Stimulated activated CD8-positive, alpha-beta memory T cell treated with anti-CD3 and anti-CD28 coated beads, Interleukin-7, amount 100 ng/mL, for 24 hours (primary cell): ENCODE measurements around the gene ASB15.
"Not testable (repeated sequence)": the region's sequence is repeated elsewhere in the genome, so short reads cannot be mapped to it uniquely, and the experiment has no call there.

ENCODE experiments used
- DNase-seq: peaks from one replicate; pipeline ENCODE4 v3.0.0-alpha.2; 2020; ENCODE audit warnings: low read depth

The ASB15 gene

DNA sequence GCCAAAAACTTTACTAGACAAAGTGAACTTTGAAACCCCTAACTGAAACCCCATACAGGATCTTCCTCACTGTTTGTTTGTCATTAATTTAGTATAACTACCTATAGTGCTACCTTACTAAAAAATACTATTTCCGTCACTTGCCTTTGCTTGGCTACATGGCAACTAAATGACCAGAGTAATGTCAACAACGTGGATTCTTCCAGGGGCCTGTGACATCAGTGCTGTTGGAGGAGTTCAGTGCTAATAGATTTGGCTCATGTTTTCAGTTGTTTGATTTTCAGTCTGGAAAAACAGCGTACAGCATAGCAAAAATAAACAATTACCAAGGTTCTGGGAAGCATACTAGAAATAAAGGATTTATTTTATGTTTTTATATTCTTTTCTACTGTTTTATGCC is 3.0 kb upstream of the ASB15 start:
- no peak for DNase-seq

DNA sequence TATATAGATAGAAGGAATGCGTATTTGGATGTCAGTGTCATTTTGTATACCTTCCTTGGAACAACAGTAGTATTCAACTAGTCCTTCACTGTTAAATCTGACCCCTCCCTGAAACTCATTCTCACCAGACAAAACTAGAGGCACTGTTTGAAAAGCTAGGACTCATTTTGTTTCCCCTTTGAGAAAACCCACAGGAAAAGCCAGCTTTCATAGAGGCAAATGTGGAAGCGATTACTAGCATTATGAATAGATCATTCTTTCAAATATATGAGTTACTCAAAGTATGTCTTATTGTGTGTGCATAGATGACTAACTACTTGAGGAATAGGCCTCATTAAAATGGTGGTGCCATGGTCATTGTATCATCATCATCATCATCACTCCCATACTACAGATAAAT is 1.9 kb upstream of the ASB15 start:
- no peak for DNase-seq

DNA sequence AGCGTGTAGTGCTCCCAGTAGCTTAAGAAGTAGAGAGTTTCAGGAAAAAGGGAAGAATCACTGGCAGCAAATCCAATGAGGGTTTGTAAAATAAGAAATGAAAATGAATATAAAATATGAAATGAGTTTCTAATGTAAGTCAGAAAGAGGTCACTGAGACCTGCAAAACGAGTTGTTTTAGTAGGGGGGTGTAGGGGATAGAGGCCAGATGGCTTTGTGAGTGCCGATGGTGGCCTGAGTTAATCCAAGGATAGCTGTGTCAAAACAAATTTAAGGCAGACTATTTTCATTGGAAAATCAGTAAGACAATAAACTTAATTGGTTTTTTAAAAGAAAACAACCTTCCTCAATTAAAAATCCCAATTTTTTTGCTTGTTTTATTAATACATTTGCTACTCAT is 745 bp upstream of the ASB15 start:
- no peak for DNase-seq

DNA sequence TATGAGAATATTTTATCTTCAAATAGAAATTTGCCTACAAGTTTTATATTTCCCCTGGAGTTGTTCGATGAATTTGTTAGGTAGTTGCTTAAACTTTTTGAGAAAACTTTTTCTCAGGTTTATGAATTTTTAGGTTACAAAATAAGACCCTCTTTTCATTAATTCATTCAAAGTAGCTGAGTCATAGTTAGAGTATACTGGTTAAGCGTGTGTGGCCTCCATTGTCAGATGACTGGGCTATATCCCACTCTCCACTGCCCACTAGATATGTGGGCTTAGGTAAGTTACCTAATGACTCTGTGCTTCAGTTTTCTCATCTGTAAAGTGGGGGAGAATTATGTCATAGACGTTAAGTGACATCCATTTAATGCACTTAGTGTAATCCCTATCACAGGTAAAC is 1.0 kb downstream of the ASB15 start:
- DNase-seq, result no peak

DNA sequence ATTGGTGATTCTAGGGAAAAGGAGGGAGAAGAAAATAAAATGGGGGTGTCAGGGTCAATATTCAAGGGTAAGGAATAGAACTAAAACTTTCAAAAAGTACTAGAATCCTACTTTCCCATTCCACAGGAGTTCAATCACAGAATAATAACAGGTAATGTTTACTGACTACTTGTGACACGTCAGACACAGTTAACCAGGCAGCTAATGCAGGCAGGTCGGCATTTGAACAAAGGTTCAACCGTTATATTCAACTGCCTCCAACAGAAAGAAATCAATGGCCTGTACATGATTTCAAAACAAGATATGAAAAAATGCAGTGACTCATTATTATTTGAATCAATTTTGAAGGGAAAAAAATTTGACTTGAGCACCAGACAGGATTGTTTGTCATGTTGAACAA is 3.1 kb downstream of the ASB15 start:
- no peak for DNase-seq

DNA sequence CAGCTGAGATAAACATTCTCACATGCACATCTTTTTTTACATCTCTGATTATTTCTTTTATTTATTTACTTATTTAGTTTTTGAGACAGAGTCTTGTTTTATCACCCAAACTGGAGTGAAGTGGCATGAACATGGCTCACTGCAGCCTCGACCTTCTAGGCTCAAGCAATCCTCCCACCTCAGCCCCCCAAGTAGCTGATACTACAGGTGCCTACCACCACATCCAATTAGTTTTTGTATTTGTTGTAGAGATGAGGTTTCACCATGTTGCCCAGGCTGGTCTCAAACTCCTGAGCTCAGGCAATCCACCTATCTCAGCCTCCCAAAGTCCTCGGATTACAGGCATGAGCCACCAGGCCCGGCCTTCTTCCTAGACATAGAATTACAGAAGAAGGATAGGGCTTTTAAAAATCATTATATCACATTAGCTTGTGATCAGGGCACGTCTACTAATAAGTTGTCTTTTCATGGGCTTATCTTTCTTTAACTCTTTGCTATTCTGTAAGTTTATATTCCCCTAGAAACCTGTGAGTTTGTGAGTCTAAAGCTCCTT is 5.9 kb downstream of the ASB15 start:
- no peak for DNase-seq

DNA sequence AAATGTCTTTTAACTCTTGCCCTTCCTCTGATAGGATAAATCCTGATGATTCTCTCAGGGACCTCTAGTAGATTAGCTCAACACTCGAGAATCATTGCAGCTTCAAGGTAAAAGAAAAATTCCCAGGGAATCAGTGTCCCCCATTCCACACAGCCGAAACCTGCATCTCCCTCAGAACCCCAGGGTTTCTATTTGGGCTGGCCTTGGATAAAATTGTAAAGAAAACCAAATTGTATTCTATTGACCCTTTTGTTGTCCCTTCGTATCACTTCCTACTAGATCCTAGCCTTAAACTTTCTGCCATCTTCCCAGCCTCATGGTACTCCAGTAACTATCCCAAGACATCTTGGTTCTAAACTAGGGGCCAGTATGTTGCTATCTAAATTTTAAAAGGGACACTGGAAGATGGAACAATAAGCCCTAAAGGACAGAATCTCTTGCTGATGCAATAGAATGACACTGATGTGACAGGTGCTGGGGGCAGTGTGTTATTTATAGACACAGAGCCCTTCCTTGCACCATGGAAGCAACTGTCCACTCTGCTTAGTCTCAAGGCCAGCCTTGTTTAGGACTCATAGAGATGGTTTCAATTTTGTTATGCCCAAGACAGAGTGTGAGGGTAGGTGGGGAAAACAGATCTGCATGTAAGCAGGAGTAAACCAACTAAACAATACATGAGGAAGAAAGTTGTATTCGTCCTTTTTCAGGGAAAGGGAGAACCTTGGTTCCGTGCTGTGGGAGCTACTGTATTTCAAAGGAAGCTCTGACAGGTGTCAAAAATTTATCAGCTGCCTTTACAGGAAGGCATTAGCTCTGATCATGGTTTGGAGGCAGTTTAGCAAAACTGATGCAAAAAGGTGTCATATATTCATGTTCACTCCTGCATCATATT is 7.6 kb downstream of the ASB15 start:
- DNase-seq, result no peak

DNA sequence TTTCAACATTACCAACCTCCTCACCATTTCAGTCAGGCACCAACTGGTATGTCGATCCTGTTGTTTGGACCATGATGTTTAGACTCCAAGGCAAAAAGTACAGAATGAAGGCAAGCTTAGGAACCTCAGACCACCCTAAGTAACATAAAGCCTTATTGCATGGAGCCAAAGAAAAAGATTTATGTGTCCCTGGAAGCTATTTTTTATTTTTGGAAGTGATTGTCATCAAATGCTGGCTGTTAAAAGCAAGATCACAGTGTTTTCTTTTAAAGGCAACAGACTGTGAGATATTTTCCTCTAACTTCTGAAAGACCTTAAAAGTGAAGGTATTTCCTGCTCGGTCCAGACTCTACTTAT is 8.2 kb downstream of the ASB15 start:
- DNase-seq, result no peak

DNA sequence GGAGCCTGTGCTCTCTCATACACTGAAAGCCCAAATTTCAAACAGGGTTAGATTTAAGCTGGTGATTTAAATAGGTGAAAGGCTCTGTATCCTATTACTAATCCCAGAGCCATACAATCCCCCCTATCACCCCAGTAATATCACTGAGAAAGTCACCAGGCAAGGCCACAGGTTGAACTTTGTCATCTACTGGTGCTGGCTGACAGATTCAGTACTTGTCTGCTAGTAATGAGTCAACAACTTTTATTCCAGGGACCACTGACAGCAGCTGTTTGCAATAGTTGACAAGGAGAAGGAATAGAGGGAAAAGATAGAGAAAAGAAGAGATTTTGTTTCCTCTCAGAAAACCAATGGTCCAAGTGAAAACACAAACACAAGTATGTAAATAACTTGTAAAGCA is 10.4 kb downstream of the ASB15 start:
- DNase-seq, result no peak

DNA sequence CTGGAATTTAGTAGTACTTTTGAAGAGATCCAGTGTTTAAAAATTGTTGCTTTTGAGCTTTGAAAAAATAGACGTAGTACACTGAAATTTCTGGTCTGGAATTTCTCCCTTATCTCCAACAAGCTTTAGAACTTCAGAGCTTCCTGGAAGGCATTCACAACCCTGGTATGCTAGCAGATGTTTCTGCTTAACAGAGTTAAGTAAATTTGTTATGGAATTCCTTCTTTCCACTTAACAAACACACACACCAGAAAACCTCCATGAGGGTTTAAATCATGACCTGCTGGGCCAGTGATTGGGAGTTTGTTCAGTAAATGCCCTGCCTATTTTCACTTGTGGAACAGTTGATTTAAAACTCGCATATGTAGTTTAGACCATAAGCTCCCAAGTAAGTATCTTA is 13.7 kb downstream of the ASB15 start:
- DNase-seq, result no peak

DNA sequence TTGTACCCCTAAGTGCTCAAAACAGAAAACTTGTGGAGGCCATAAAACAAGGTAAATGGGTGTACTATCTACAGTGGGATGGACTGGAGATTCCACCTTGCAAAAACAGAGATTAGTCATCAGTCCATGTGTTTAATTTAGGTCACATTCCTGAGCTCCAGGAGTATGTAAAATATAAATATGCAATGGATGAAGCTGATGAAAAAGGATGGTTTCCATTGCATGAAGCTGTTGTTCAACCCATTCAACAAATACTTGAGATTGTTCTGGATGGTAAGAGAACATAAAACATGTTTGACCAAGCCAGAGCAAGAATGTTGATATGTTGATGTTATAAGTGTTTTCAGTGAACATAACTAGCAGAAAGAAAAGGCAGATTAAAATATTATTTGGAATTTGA is 14.6 kb downstream of the ASB15 start:
- no peak for DNase-seq

DNA sequence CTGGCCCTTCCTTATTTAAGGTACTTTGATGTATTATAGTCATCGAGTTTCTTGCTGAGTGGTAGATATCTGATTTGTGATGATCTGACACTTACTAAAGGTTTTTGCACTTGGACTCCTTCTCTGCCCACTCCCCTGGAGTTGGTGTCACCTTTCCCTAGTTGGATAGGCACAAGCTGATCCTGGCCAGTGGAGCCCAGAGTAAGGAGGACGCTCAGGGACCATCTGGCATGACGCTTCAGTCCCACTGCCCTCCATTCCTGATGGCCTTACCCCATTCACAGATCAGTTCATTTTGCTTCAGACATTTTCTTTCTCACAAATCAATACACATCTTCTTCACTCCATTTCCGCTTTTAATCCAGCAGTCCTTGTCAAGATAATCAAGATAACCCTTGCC is 20.1 kb downstream of the ASB15 start:
- DNase-seq, result no peak

DNA sequence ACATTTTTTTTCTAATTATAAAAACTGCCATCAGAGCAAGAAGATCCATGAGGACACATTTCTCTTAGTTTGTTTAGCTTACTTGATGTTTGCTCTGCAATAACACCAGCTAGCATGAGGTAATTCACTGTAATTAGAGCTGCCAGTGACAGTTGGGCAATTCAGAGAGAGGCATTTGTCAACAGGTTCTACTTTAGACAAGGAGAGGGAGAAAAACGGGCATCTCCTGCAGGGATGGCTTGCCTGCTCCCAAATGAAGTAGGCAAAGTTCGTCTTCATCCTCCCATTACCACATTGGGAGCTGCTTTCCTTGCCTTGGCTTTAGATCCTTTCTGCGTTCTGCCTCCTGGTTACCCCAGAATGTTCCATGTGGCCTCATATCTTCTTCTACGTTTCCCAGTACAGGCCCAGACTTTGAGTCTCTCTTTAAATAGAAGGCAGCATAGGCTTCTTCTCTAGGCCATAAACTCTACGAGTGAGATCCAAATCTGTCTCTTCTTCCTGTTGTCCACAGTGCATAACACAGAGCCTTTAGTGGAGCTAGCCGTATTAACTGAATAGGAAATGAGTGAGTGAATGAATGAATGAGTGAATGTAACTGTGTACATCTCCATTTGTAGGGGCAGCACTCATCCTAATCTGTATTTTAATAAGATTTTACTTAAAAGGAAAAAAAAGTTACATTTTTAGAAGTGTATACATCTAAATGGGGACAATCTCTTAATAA is 21.2 kb downstream of the ASB15 start:
- no peak for DNase-seq

DNA sequence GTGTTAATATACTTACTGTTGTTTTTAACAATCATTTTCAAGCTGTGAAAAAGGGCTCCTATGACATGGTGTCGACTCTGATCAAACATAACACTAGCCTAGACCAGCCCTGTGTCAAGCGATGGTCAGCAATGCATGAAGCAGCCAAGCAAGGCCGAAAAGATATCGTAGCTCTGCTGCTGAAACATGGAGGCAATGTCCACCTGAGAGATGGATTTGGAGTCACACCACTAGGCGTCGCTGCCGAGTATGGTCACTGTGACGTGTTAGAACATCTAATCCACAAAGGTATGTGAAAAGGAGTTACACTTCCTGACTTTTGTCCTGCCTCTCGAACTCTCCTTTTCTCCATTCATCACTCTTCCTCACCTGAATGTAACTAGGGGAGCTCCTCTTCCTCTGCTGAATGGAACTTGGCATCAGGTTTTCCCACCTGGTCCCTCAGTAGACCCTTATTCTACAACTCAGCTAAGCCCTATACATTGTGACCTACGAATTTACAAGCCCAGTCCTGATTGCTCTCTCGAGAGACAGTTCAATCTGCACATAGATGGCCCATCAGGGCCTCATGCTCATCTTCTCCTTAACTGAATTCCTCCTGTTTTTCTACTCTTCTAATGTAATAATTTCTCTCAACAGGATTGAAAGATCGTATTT is 23.0 kb downstream of the ASB15 start:
- DNase-seq, result peak; percentile 41

DNA sequence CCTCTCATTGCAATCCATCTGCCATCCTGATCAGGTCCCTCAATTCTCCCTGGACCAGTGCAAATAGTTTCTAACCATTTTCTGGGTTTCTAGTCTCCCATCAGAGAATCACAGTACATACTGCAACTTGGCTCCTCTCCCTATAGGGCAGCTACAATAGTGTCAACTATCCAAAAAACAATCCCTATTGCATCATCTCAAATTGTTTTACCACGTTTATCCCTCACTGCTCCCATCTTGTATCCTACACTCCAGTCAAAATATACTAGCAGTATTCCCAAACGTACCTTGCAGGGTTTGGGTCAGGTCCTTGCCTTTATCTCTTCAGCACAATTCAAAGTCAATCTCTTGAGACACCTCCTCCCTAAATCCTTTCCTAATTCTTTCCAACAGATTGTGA is 23.6 kb downstream of the ASB15 start:
- DNase-seq, result no peak

DNA sequence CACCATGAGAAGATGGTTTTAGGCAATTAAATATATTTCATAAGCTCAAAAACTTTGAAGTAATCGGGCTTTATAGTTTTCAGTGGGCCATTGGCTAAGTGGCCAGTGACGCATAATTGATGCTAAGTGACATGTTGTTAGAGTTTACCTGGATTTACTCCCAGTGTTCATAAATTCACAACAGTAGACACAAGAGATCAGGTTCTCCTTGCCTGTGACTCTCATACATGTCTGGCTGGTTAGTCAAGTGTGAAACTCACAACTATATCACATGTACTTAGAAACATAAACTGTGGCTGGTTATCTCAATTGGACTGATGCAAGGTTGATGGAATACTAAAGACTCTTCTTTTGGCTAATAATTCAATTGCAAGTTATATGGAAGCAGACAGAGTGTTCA is 26.2 kb downstream of the ASB15 start:
- DNase-seq, result no peak

DNA sequence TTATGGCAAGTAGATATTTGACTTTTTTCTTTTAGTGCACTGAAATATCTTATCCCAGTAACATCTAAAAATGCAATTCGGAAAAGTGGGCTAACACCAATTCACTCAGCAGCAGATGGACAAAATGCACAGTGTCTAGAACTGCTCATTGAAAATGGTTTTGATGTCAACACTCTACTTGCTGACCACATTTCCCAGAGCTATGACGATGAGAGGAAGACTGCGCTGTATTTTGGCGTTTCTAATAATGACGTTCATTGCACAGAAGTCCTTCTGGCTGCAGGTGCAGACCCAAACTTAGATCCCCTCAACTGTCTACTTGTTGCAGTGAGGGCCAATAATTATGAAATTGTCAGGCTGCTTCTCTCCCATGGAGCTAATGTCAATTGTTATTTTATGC is 27.2 kb downstream of the ASB15 start:
- DNase-seq, result no peak

DNA sequence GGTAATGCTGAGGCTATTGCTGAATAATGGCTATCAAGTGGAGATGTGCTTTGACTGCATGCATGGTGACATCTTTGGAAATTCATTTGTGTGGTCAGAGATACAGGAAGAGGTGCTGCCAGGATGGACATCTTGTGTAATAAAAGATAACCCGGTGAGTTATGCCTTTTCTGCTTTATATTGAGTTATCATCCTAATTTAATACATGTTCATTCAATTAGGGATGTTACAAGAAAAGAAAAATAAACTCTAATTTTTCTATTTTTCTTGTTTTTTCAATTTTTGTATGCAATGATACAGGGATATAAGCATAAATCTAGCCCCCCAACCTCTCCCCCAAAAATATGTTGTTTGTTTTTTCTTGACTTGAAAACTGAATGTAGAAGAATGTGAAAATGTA is 27.7 kb downstream of the ASB15 start:
- DNase-seq, result no peak

DNA sequence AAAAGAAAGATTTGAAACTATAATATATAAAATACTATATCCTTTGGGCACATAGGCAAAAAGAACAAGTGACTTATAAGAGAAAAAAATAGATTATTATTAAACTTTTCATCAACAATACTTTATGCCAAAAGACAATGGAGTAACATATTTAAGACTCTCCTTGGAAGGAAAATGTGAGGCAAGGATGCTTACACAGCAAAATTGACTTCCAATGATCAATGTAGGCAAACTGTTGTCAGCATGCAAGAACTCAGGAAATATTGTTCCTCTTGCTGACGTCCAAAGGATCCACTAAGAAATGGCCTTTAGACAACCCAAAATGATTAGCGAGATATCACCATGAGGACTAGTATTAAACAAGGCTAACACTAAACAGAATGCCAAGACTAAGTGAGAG is 31.2 kb downstream of the ASB15 start:
- no peak for DNase-seq

DNA sequence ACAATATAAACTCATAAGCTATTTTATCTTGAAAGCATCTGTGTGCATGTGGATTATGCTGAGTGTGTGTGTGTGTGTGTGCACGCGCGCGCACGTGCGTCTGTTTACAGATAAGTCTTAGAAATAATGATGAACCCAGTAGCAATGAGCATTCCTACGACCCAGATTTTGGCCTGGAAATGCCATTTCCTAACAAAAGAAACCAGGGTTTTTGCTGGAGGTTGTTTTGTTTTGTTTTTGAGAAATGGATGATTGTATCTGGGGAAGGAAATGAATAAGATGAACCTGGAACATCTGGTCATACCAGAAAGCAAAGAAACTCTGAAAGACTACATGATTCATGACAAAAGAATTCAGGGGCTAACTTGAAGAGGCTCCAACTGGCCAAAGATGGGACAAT is 31.9 kb downstream of the ASB15 start:
- no peak for DNase-seq

DNA sequence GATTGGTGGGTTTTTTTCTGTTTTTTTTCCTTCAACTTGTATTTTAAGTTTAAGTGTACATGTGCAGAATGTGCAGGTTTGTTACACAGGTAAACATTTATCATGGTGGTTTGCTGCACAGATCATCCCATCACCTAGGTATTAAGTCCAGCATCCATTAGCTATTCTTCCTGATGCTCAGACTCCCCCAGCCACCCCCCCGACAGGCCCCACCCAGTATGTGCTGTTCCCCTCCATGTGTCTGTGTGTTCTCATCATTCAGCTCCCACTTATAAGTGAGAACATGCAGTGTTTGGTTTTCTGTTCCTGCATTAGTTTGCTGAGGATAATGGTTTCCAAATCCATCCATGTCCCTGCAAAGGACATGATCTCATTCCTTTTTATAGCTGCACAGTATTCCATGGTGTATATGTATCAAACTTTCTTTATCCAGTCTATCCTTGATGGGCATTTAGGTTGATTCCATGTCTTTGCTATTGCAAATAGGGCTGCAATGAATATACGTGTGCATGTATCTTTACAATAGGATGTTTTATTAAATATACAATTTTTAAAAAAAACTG is 32.5 kb downstream of the ASB15 start:
- not testable (repeated sequence) for DNase-seq

DNA sequence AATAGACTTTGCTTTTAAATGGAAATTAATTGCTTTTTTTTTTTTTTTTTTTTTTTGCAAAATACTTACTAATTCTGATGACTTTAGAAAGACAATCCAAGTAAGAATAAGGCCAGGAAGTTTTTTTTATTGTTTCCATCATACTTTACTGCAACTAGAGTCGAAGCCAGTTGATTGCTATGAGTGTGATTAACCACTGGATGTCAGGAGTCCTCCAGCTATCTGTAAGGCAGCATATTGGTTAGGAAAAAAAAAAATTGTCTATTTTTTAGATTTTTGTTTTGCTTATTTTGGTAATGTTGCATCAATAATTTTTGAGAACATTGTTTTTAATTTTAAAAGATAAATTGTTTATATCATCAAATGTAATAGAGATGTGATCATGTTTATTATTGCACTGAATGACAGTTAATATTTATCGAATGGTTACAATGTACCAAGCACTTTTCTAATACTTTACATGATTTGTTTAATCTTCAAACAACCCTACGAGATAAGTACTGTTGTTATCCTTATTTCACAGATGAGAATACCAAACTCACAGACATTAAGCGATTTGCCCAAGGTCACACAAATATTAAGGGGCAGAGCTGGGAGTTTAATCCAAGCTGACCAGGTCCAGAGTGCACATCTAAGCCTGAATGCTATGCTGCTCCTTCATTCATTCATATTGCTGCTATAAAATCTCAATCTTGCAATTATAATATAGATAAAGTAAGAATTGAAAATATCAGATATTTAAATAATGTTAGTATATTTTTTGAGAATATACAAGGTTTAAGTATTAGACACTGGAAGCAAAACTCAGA is 34.1 kb downstream of the ASB15 start:
- no peak for DNase-seq
